IMR-90 (cell line): ENCODE results near the gene TNFSF9. TPM values are rescaled to one million over a fixed set of nuclear protein-coding genes. Genes with fewer than 3 reads are reported as not detected.

Experiments used
- ATAC-seq: fragments of 200-7000 bp; cut with Tn5 transposase; 2 replicates; pipeline ENCODE4 v1.9.1; 2020; ENCODE audit warnings: low read depth, mild to moderate bottlenecking, moderate library complexity
- BruUV-seq: library from RNA; stranded (reverse); fragments of 400-500 nt; replicated peaks from 2 replicates; lab custom pipeline; 2021; lab: Mats Ljungman, UMichigan
- CTCF ChIA-PET: fragments of 300-600 bp; formaldehyde crosslinking; extraction: SDS; loops from one replicate; lab custom pipeline; 2021; ENCODE audit warnings: antibody characterized with exemption; lab: Yijun Ruan, JAX
- POLR2A ChIA-PET: fragments of 300-600 bp; sonication (Branson Sonifier 250); formaldehyde crosslinking; loops from one replicate; lab custom pipeline; 2022; ENCODE audit warnings: antibody characterized with exemption; ENCODE audit not compliant: unreplicated experiment; lab: Charles Lee
- DNase-seq: peaks from one replicate; pipeline ENCODE4 v3.0.0; 2013
- H2AFZ ChIP-seq: replicated peaks from 2 replicates; pipeline ENCODE3; 2013; ENCODE audit warnings: low read length, mild to moderate bottlenecking; ENCODE audit not compliant: poor library complexity
- H2AK5ac ChIP-seq: 2 replicates; pipeline ENCODE4 v1.6.1; 2013; ENCODE audit warnings: low read depth, low read length, inconsistent platforms
- H2AK9ac ChIP-seq: replicated peaks from 2 replicates; pipeline ENCODE3; 2013; ENCODE audit warnings: mild to moderate bottlenecking, low read depth, low read length, moderate library complexity; ENCODE audit not compliant: poor library complexity
- H2BK120ac ChIP-seq: 2 replicates; pipeline ENCODE4 v1.6.1; 2013; ENCODE audit warnings: low read depth, low read length, inconsistent platforms
- H2BK15ac ChIP-seq: 3 replicates; pipeline ENCODE4 v1.6.1; 2013; ENCODE audit warnings: low read depth, low read length, inconsistent platforms
- H2BK20ac ChIP-seq: 2 replicates; pipeline ENCODE4 v1.6.1; 2013; ENCODE audit warnings: low read depth, mild to moderate bottlenecking, inconsistent platforms, low read length, moderate library complexity
- H2BK5ac ChIP-seq: 2 replicates; pipeline ENCODE4 v1.6.1; 2013; ENCODE audit warnings: mild to moderate bottlenecking, low read depth, low read length, inconsistent platforms; ENCODE audit not compliant: poor library complexity, severe bottlenecking
- H3K14ac ChIP-seq: replicated peaks from 2 replicates; pipeline ENCODE4 v1.6.1; 2013; ENCODE audit warnings: low read depth, low read length, inconsistent platforms
- H3K18ac ChIP-seq: 2 replicates; pipeline ENCODE4 v1.6.1; 2013; ENCODE audit warnings: low read depth, low read length, control low read depth
- H3K23ac ChIP-seq: 2 replicates; pipeline ENCODE4 v1.6.1; 2013; ENCODE audit warnings: low read depth, low read length, inconsistent platforms
- H3K27ac ChIP-seq: 2 replicates; pipeline ENCODE4 v1.5.1; 2013; ENCODE audit warnings: mild to moderate bottlenecking, control low read depth, low read length; ENCODE audit not compliant: insufficient read depth
- H3K27me3 ChIP-seq: 2 replicates; pipeline ENCODE4 v1.6.1; 2013; ENCODE audit warnings: low read length; ENCODE audit not compliant: control insufficient read depth, insufficient read depth
- H3K36me3 ChIP-seq: 2 replicates; pipeline ENCODE4 v1.6.1; 2013; ENCODE audit warnings: low read length, mixed read lengths; ENCODE audit not compliant: control insufficient read depth, insufficient read depth
- H3K4ac ChIP-seq: 2 replicates; pipeline ENCODE4 v1.6.1; 2013; ENCODE audit warnings: low read depth, low read length, inconsistent platforms
- H3K4me1 ChIP-seq: 2 replicates; pipeline ENCODE4 v1.6.1; 2013; ENCODE audit warnings: low read length, mixed read lengths; ENCODE audit not compliant: control insufficient read depth, insufficient read depth
- H3K4me2 ChIP-seq: 2 replicates; pipeline ENCODE4 v1.6.1; 2013; ENCODE audit warnings: low read depth, mild to moderate bottlenecking, control low read depth, low read length, moderate library complexity
- H3K4me3 ChIP-seq: 2 replicates; pipeline ENCODE4 v1.5.1; 2013; ENCODE audit warnings: low read depth, mild to moderate bottlenecking, control low read depth, low read length, moderate library complexity; ENCODE audit not compliant: insufficient read depth
- H3K56ac ChIP-seq: 2 replicates; pipeline ENCODE4 v1.6.1; 2013; ENCODE audit warnings: low read length, inconsistent platforms; ENCODE audit not compliant: insufficient read depth; ENCODE audit errors: extremely low read depth
- H3K79me1 ChIP-seq, 2 experiments: 2 replicates each; pipeline ENCODE4 v1.6.1; 2013; ENCODE audit warnings: low read length in 2 of 2, inconsistent platforms in 1 of 2, low read depth in 1 of 2
- H3K9ac ChIP-seq: 2 replicates; pipeline ENCODE4 v1.6.1; 2013; ENCODE audit warnings: low read depth, low read length, control low read depth
- H3K9me1 ChIP-seq: 2 replicates; pipeline ENCODE4 v1.6.1; 2013; ENCODE audit warnings: low read length, inconsistent platforms; ENCODE audit not compliant: insufficient read depth
- H3K9me3 ChIP-seq: 2 replicates; pipeline ENCODE4 v1.6.1; 2013; ENCODE audit warnings: low read length; ENCODE audit not compliant: control insufficient read depth, insufficient read depth
- H4K20me1 ChIP-seq: 2 replicates; pipeline ENCODE4 v1.6.1; 2013; ENCODE audit warnings: low read length, inconsistent platforms; ENCODE audit not compliant: insufficient read depth
- H4K5ac ChIP-seq: 2 replicates; pipeline ENCODE4 v1.6.1; 2013; ENCODE audit warnings: mild to moderate bottlenecking, low read depth, low read length, control low read depth
- H4K8ac ChIP-seq, 2 experiments: 2 replicates each; pipeline ENCODE4 v1.6.1; 2013; ENCODE audit warnings: low read depth in 2 of 2, low read length in 2 of 2, control low read depth in 1 of 2, inconsistent platforms in 1 of 2
- H4K91ac ChIP-seq: 2 replicates; pipeline ENCODE4 v1.6.1; 2013; ENCODE audit warnings: low read depth, low read length, inconsistent platforms; ENCODE audit not compliant: insufficient read depth
- BHLHE40 ChIP-seq: fragments of 150-350 bp; IDR thresholded peaks from 2 replicates; pipeline ENCODE4 v1.6.1; 2016; ENCODE audit warnings: mild to moderate bottlenecking, low read depth, low read length
- CEBPB ChIP-seq: IDR thresholded peaks from 2 replicates; pipeline ENCODE4 v1.6.1; 2012; ENCODE audit warnings: low read depth, low read length, improper control_type of control experiment
- CHD1 ChIP-seq: IDR thresholded peaks from 2 replicates; pipeline ENCODE4 v1.6.1; 2012; ENCODE audit warnings: low read depth, low read length, improper control_type of control experiment
- CTCF ChIP-seq: conservative IDR thresholded peaks from 2 replicates; pipeline ENCODE4 v1.5.1; 2012; ENCODE audit warnings: mild to moderate bottlenecking, low read depth, low read length, improper control_type of control experiment
- ELK1 ChIP-seq: fragments of 150-350 bp; IDR thresholded peaks from 2 replicates; pipeline ENCODE4 v1.6.1; 2016; ENCODE audit warnings: low read depth, mild to moderate bottlenecking, low read length, moderate library complexity, borderline replicate concordance
- FOS ChIP-seq: fragments of 150-350 bp; IDR thresholded peaks from 2 replicates; pipeline ENCODE4 v1.6.1; 2016; ENCODE audit warnings: low read depth, low read length
- MAFK ChIP-seq: IDR thresholded peaks from 2 replicates; pipeline ENCODE4 v1.6.1; 2012; ENCODE audit warnings: low read depth, low read length, improper control_type of control experiment
- MAZ ChIP-seq: IDR thresholded peaks from 2 replicates; pipeline ENCODE4 v1.6.1; 2012; ENCODE audit warnings: low read depth, mild to moderate bottlenecking, low read length, improper control_type of control experiment, moderate library complexity, borderline replicate concordance
- MXI1 ChIP-seq: IDR thresholded peaks from 2 replicates; pipeline ENCODE4 v1.6.1; 2012; ENCODE audit warnings: low read depth, mild to moderate bottlenecking, low read length, moderate library complexity, borderline replicate concordance
- NFE2L2 ChIP-seq: fragments of 150-350 bp; IDR thresholded peaks from 2 replicates; pipeline ENCODE4 v1.6.1; 2016; ENCODE audit warnings: low read depth, mild to moderate bottlenecking, low read length
- POLR2A ChIP-seq: IDR thresholded peaks from 2 replicates; pipeline ENCODE4 v1.6.1; 2012; ENCODE audit warnings: mild to moderate bottlenecking, low read depth, low read length
- RAD21 ChIP-seq: IDR thresholded peaks from 2 replicates; pipeline ENCODE4 v1.6.1; 2012; ENCODE audit warnings: low read length, improper control_type of control experiment
- RCOR1 ChIP-seq: IDR thresholded peaks from 2 replicates; pipeline ENCODE4 v1.6.1; 2012; ENCODE audit warnings: mild to moderate bottlenecking, low read length, improper control_type of control experiment; ENCODE audit not compliant: insufficient replicate concordance
- RFX5 ChIP-seq: IDR thresholded peaks from 2 replicates; pipeline ENCODE4 v1.8.0; 2012; ENCODE audit warnings: low read depth, mild to moderate bottlenecking, low read length, moderate library complexity
- SMC3 ChIP-seq: fragments of 150-350 bp; IDR thresholded peaks from 2 replicates; pipeline ENCODE4 v1.6.1; 2016; ENCODE audit warnings: low read depth, mild to moderate bottlenecking, antibody characterized with exemption, low read length, moderate library complexity
- USF2 ChIP-seq: fragments of 150-350 bp; IDR thresholded peaks from 2 replicates; pipeline ENCODE4 v1.6.1; 2017; ENCODE audit warnings: mild to moderate bottlenecking, antibody characterized with exemption, low read length, low read depth
- WGBS, 2 experiments: methylation state at CpG; one replicate each; pipeline versions ENCODE4 v1.1.5 to v1.1.7; 2013; ENCODE audit warnings: missing lambda C conversion rate in 2 of 2; ENCODE audit not compliant: insufficient read length in 1 of 2; ENCODE audit errors: extremely low coverage in 2 of 2; 5-methylcytosine and 5-hydroxymethylcytosine counted together
- dilution Hi-C: fragments of 300-500 bp; cut with HindIII; formaldehyde crosslinking; loops from one replicate; pipeline ENCODE4 v1.14.3; 2018; ENCODE audit warnings: low sequenced_read_pairs; ENCODE audit not compliant: unreplicated experiment
- in situ Hi-C: fragments of 300-500 bp; cut with MboI; formaldehyde crosslinking; loops from 3 replicates; pipeline ENCODE4 v1.14.3; 2019; ENCODE audit warnings: low sequenced_read_pairs, inconsistent platforms, mixed read lengths
- intact Hi-C: fragments of 100-400 bp; cut with micrococcal nuclease; formaldehyde crosslinking; loops from 2 replicates; pipeline ENCODE4 v1.10.0; 2022
- polyA plus RNA-seq, 3 experiments: library from polyadenylated mRNA; depleted of rRNA; stranded (reverse); fragments of >200 nt; gene quantifications; 2 replicates each; pipeline ENCODE4 v1.2.3, GENCODE V29; 2012; ENCODE audit warnings: low replicate concordance in 1 of 3
- total RNA-seq: library from RNA; depleted of rRNA; stranded (reverse); fragments of >200 nt; gene quantifications from 2 replicates; pipeline ENCODE4 v1.2.3, GENCODE V29; 2012

Gene TNFSF9
- total and polyA plus RNA-seq, 2 of the 4 experiments (the other 2 are of a cell fraction), result 0.10 TPM; not detected in 1

GRCh38 chr19:6543866-6544347, 13.1 kb downstream of the TNFSF9 start:
- Histone ChIP-seq H2BK5ac (no peak overlapping the region), H3K4me2 (no peak overlapping the region), H4K5ac (no peak overlapping the region), H3K27ac (no peak overlapping the region), H2BK15ac (no peak overlapping the region), H2AFZ (no peak overlapping the region), H2BK120ac (no peak overlapping the region), H3K56ac (no peak overlapping the region), H3K14ac (no peak overlapping the region), H3K27me3 (no peaks in the 10 kb centered on the region), H2BK20ac (no peak overlapping the region), H3K4me3 (no peak overlapping the region), H2AK9ac (no peak overlapping the region), H3K18ac (no peak overlapping the region), H3K4me1 (no peaks in the 10 kb centered on the region), H4K8ac (no peak overlapping the region), H3K9me3 (peaks cover 7% of the 10 kb centered on the region; the same call in 1 of the 2 replicates), H3K4ac (no peak overlapping the region), H4K91ac (no peak overlapping the region), H3K79me1 (no peaks in the 10 kb centered on the region), H2AK5ac (no peak overlapping the region), H3K36me3 (no peaks in the 10 kb centered on the region), H4K20me1 (no peaks in the 10 kb centered on the region), H3K23ac (no peak overlapping the region), H3K9ac (no peak overlapping the region), H3K9me1 (no peaks in the 10 kb centered on the region)
- in situ Hi-C loops, result no loop called here
- TF ChIP-seq MXI1 (no peak), POLR2A (no peak), FOS (no peak), SMC3 (no peak), ELK1 (no peak), CHD1 (no peak), NFE2L2 (no peak), RFX5 (no peak), BHLHE40 (no peak), MAZ (no peak), RAD21 (no peak), CTCF (no peak), CEBPB (no peak), USF2 (no peak), MAFK (no peak), RCOR1 (no peak)
- ChIA-PET POLR2A (no interaction called here), CTCF (no interaction called here)
- intact Hi-C loops, result no loop called here
- no peak for ATAC-seq
- dilution Hi-C loops, result no loop called here
- BruUV-seq, result no TSS peak
- DNase-seq, result no peak
- 76% methylated on average over 3 of the region's 11 CpGs; no CpG with 5 or more reads in 1 of the 2 experiments for WGBS, 2 experiments
